ENCODE data around the gene ROM1. TPM values are rescaled to one million over a fixed set of nuclear protein-coding genes. Genes with fewer than 3 reads are reported as not detected.

ROM1 gene
- polyA plus RNA-seq, 1 donor (not counting 4 experiments of a cell fraction or from before 2014, with no cell fraction given), result 1.5 TPM

- dilution Hi-C loops (cut with MboI; ENCODE audit: extremely low pct_ligation_motif_present, low sequenced_read_pairs), result no loop called here
- no peak overlapping the region for H3K4me3 ChIP-seq (ENCODE audit: control insufficient read depth in 2 of 3, extremely low read depth in 1 of 3, insufficient read depth in 2 of 3, low read depth in 1 of 3, low read length in 3 of 3)
- H3K9ac ChIP-seq (ENCODE audit: control insufficient read depth, extremely low read depth, insufficient read depth, low read length), result no peak overlapping the region
- H3K4me1 ChIP-seq (ENCODE audit: control insufficient read depth, extremely low read depth, insufficient read depth, low read length), result no peaks in the 10 kb centered on the region
- no peak for TF ChIP-seq EZH2 (IDR thresholded peaks at IDR 0.05; ENCODE audit: low read length)
- TF ChIP-seq CTCF (optimal IDR thresholded peaks at IDR 0.05 in 1 of 3, IDR thresholded peaks at IDR 0.05 in 1 of 3, conservative IDR thresholded peaks at IDR 0.05 in 1 of 3; ENCODE audit: extremely low read depth in 1 of 3, insufficient read depth in 2 of 3, low read length in 3 of 3), result peak in 2 of 3 experiments; percentile 25 to 40
- peaks cover 1% of the 10 kb centered on the region for H3K79me2 ChIP-seq (ENCODE audit: control insufficient read depth, insufficient read depth, low read length)
- H3K27me3 ChIP-seq (ENCODE audit: control insufficient read depth, extremely low read depth, insufficient read depth, low read length), result no peaks in the 10 kb centered on the region
- no peaks in the 10 kb centered on the region for H3K9me3 ChIP-seq (ENCODE audit: control insufficient read depth, low read depth, low read length)
- no peak overlapping the region for H3K4me2 ChIP-seq (ENCODE audit: control insufficient read depth, extremely low read depth, insufficient read depth, low read depth, low read length)
- H3K9me1 ChIP-seq (ENCODE audit: control insufficient read depth, extremely low read depth, insufficient read depth, low read length), result no peaks in the 10 kb centered on the region
- peaks cover 48 to 69% of the 10 kb centered on the region in 2 experiments for H3K36me3 ChIP-seq (ENCODE audit: control insufficient read depth in 2 of 2, extremely low read depth in 1 of 2, insufficient read depth in 2 of 2, low read length in 2 of 2)
- DNase-seq (ENCODE audit: low read depth, low spot score), result no peak
- peaks cover 3% of the 10 kb centered on the region for H4K20me1 ChIP-seq (ENCODE audit: control insufficient read depth, extremely low read depth, insufficient read depth, low read length)
- H3K27ac ChIP-seq (ENCODE audit: control insufficient read depth, insufficient read depth, low read length), result no peak overlapping the region
- no peak for FAIRE-seq
- H2AFZ ChIP-seq (ENCODE audit: control insufficient read depth, low read length), result no peak overlapping the region
These were observed 14.7 kb downstream of the ROM1 start for GRCh38 chr11:62627713-62628112.

- no peaks in the 10 kb centered on the region for H3K4me1 ChIP-seq (ENCODE audit: control insufficient read depth, extremely low read depth, insufficient read depth, low read length)
- dilution Hi-C loops (cut with MboI; ENCODE audit: extremely low pct_ligation_motif_present, low sequenced_read_pairs), result no loop called here
- FAIRE-seq, result no peak
These were observed 19.4 kb downstream of the ROM1 start for GRCh38 chr11:62632492-62632891.

More at GRCh38 chr11:62632492-62632891, 19.4 kb downstream of the ROM1 start:
- Histone ChIP-seq H3K9me1 (ENCODE audit: control insufficient read depth, extremely low read depth, insufficient read depth, low read length) (no peaks in the 10 kb centered on the region), H3K4me2 (ENCODE audit: control insufficient read depth, extremely low read depth, insufficient read depth, low read depth, low read length) (no peak overlapping the region), H3K4me3 (ENCODE audit: control insufficient read depth in 2 of 3, extremely low read depth in 1 of 3, insufficient read depth in 2 of 3, low read depth in 1 of 3, low read length in 3 of 3) (no peak overlapping the region), H3K36me3 (ENCODE audit: control insufficient read depth in 2 of 2, extremely low read depth in 1 of 2, insufficient read depth in 2 of 2, low read length in 2 of 2) (peaks cover 47 to 71% of the 10 kb centered on the region in 2 experiments), H2AFZ (ENCODE audit: control insufficient read depth, low read length) (no peak overlapping the region), H4K20me1 (ENCODE audit: control insufficient read depth, extremely low read depth, insufficient read depth, low read length) (peaks cover 3% of the 10 kb centered on the region), H3K27me3 (ENCODE audit: control insufficient read depth, extremely low read depth, insufficient read depth, low read length) (no peaks in the 10 kb centered on the region), H3K9ac (ENCODE audit: control insufficient read depth, extremely low read depth, insufficient read depth, low read length) (no peak overlapping the region), H3K9me3 (ENCODE audit: control insufficient read depth, low read depth, low read length) (no peaks in the 10 kb centered on the region), H3K27ac (ENCODE audit: control insufficient read depth, insufficient read depth, low read length) (no peak overlapping the region), H3K79me2 (ENCODE audit: control insufficient read depth, insufficient read depth, low read length) (peaks cover 1% of the 10 kb centered on the region)
- DNase-seq (ENCODE audit: low read depth, low spot score), result no peak
- no peak for TF ChIP-seq CTCF (optimal IDR thresholded peaks at IDR 0.05 in 1 of 3, IDR thresholded peaks at IDR 0.05 in 1 of 3, conservative IDR thresholded peaks at IDR 0.05 in 1 of 3; ENCODE audit: extremely low read depth in 1 of 3, insufficient read depth in 2 of 3, low read length in 3 of 3)
- no peak for TF ChIP-seq EZH2 (IDR thresholded peaks at IDR 0.05; ENCODE audit: low read length)

Data from keratinocyte (primary cell).